Eye (tissue), 1 donor: ENCODE data around the gene SLC17A9.

Experiments
- DNase-seq: peaks from one replicate; pipeline ENCODE4 v3.0.0-alpha.2; 2015

Gene SLC17A9

GRCh38 chr20:62957136-62958117 is 4.9 kb downstream of the SLC17A9 start:
- no peak for DNase-seq

DNA sequence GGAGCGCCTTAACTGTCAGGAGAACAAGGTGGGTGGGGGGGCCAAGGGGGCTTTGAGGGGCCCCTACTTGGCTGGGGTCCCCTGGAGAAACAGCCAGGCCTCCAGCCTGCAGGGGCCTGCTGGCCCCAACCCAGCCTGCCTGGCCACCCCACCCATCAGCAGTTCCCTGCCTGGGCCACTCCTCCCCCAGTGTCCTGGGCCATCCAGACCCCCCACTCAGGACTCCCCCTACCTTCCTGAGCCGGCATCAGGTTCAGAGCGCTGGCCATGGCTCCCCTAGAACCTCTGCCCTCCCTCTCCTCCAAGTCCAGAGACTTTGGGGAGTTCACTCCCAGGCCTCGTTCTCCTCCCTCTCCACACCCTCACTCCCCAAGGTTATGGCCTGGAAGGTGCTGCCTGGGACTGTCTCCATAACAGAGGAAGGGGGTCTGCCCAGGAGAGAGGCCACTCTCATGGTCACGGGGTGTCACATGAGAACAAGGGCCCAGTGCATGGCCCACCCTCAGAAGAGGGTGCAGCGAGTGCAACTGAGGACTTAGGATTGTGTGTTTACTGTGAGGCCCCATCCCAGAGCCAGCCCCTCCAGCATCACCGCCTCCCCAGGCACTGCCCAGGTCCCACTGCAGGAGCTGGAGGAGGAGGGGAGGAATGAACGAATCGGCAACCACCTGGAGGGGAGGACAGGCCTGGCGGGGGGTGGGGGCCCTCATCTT is 6.0 kb downstream of the SLC17A9 start:
- no peak for DNase-seq

GRCh38 chr20:62959101-62959971 is 6.8 kb downstream of the SLC17A9 start:
- no peak for DNase-seq

- no peak for DNase-seq
Observed at GRCh38 chr20:62959998-62960436, 7.5 kb downstream of the SLC17A9 start.

GRCh38 chr20:62960446-62961309 is 8.2 kb downstream of the SLC17A9 start:
- peak; percentile 75 for DNase-seq

- peak; percentile 57 for DNase-seq
Observed at GRCh38 chr20:62961310-62961783, 8.8 kb downstream of the SLC17A9 start.

DNA sequence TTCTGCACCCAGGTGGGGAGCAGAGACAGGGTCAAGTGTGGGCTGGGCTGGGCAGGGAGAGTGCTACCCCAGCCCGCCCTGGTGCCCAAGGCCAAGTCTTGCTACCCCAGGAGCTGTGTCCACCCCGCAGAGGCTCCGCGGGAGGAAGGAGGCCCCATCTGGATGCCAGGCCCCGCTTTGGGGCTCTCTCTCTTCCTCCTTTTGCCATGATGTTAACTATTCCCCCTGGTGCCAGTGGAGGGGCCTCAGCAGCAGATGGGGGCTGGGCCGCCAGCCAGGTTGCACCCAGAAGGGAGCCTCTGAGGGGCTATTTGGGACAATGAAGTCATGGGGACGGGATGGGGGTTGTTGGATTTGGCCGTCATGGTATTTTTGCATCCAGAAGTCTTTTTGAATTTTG is 9.3 kb downstream of the SLC17A9 start:
- no peak for DNase-seq

GRCh38 chr20:62962221-62962879 is 9.8 kb downstream of the SLC17A9 start:
- no peak for DNase-seq

GRCh38 chr20:62962891-62963613 is 10.5 kb downstream of the SLC17A9 start:
- DNase-seq: no peak

DNA sequence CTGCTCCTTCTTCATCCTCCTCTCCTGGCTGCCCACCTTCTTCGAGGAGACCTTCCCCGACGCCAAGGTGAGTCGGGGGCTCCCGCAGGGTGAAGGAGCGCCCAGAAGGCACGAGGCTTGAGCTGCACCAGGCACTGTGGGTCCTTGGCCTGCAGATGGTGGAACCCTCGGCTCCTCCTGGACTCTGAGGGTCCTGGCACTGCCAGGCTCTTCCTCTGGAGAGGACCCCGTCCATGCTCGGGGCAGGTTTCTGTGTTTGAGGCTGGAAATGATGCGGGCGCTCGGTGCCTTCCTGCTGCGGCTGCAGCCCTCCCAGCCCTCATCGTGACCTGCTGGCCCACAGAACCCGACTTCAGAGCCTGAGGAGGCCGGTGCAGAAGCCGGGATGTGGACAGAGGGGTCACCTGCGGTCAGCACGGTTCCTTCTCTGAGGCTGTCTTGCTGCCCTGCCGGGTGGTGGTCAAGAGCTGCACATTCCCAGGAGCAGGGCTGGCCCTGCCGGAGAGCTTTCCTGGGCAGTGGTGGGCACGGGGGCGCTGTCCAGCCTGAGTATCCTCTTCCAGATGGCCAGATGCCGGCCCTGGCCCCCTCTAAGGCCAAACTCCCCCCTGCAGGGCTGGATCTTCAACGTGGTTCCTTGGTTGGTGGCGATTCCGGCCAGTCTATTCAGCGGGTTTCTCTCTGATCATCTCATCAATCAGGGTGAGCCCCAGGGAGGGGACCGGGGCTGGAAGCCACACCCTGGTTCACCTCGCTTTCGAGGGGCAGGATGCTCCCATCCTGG is 11.3 kb downstream of the SLC17A9 start:
- DNase-seq: no peak

DNA sequence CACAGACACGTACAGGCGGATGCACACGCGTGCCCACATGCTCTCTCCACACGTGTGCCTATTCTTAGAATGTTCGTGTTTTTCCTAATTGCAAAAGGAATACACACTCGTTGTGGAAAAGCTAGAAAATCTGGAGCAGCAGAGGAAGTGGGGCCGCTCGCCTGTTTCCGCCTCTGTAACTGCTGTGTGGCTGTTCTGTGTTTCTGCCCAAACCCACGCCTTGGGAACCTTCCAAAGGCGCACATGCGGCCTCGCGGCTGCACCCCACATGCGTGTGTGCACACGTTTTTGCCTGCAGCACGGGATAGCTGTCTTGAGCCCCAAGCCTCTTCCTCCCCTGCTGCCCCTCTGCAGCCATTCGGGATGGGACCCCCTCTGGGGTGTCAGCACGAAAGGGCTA is 12.2 kb downstream of the SLC17A9 start:
- DNase-seq: no peak

DNA sequence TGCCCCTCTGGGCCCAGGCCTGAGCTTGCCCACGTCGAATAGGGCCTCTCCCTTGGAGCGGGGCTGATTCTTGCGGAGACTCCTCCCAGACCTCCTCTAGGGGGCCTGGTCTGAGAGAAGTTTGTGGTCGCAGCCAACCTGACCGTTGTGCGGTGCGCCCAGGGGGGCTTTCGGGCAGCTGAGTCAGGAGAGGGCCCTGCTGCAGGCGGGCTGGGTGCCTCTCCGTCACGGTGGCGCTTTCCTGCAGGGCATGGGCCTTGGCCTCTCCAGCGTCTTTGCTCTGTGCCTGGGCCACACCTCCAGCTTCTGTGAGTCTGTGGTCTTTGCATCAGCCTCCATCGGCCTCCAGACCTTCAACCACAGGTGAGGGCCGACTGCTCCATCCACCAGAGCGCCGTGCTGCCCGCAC is 12.9 kb downstream of the SLC17A9 start:
- no peak for DNase-seq

GRCh38 chr20:62966212-62967148 is 14.0 kb downstream of the SLC17A9 start:
- DNase-seq: no peak

GRCh38 chr20:62967149-62967501 is 14.6 kb downstream of the SLC17A9 start:
- no peak for DNase-seq

DNA sequence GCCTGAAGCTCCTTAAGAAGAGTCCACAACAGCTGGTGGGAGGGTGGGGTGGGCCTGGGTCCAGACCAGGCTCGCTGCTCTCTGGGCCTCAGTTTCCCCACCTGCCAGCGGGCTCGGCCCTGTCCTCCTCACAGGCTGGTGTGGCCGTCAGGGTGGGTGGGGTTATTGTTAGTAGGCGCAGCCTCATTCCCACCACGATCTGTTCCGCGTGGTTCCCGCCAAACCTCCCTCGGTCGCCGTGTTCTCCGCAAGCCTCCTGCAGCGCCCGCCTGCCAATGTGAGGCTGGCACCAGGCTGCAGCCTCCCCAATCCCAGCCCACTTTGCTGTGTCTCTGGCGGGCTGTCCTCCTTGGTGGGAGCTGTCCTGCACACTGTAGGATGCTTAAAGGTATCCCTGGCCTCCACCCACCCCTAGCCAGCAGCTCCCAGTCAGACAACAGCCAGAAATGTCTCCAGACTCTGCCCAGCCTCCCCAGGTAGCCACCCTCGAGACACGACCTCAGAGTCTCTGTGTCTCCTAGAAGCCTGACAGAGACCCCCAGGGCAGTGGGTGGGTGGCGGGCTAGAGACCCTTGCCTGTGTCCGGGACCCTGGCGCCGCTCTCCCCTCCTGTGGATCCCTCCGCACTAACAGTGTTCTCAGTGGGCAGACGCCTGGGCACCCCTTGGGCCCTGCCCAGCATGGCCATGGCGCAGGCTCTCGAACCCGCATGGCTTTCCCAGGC is 15.3 kb downstream of the SLC17A9 start:
- no peak for DNase-seq

DNA sequence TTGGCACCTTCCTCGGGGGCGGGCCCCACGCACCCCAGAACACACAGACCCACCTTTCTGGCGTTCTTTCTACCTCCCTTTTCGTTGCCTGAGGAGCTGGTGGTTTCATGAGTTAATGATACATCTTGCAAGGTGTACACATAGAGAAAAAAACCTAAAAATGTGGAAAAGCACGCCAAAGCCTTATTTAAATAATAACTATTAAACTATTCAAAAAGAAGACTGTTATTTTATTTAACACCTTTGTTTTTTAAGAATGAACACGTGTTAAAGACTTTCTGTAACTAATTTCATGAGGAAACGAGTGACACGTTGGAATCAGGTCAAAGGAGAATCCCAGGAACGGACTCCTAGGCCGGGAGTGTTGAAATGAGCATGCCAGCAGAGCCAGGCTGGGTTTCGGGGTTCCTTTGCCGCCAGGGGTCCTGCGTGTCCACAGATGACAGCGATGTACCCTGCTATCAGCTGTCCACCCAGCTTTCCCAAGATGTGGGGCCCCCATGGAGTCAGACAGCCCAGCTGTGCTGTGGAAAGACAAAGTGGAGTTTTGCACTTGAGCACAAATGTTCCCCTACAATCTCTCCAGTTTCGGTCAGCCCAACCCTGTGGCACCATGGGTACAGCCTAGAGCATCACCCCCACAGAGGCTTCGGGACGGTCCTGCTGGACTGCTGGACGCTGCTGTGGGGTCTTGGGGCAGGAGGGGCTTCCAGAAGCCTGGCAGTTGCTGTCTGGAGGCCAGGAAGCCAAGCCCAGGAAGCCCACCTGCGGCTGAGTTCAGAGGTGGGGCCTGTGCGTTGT is 16.1 kb downstream of the SLC17A9 start:
- DNase-seq: no peak

GRCh38 chr20:62969179-62969760 is 16.8 kb downstream of the SLC17A9 start:
- DNase-seq: no peak
